GM19035 (cell line): Measurements from ENCODE around the gene DNAJA2.
"Not testable (repeated sequence)": the region's sequence is repeated elsewhere in the genome, so short reads cannot be mapped to it uniquely, and the experiment has no call there.

Source experiments
- ATAC-seq: cut with Tn5 transposase; IDR thresholded peaks from one replicate; pipeline ENCODE4 v1.9.1; 2021; ENCODE audit not compliant: unreplicated experiment

Gene DNAJA2

DNA sequence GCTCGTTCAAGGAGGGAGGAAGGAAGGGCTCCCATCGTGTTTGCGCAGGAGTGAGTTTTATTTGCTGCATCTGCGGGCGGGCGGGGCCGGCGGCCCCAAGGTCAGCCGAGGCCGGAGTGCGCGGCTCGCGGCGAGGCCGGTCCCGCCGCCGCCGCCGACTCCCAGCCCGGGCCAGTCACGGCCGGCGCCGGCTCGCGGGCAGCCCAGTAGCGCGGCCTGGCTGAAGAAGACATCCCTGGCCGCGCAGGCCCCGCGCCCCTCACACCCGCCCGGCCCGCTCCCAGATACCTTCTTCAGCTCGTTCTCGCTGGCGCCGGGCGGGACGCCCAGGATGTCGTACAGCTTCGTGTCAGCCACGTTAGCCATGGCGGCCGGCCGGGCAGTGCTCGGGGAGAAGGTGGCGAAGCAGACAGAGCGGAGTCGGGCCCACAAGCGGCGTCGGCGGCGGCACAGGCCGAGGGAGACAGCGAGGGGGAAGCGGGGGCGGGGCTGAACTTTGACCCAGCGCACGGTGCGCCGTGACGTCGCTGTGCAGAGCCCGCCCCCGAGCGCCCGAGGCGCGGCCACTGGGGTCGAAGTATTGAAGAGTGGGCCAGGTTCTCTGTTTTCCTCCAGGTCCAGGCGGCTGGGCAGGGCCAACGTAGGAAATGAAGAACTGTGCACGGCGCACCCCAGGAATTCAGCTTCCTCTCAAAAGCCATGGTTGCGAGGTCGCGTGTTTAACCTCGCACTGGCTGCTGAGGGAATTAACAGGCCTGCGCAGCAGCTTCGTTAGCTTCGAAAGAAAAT lies at the start of gene DNAJA2:
Gene DNAJA2 (minus strand): TSS at position 468 of the 789 bp plus-strand sequence. CDS start 102 bp downstream, at position 366.
- ATAC-seq = peak; percentile 87

DNA sequence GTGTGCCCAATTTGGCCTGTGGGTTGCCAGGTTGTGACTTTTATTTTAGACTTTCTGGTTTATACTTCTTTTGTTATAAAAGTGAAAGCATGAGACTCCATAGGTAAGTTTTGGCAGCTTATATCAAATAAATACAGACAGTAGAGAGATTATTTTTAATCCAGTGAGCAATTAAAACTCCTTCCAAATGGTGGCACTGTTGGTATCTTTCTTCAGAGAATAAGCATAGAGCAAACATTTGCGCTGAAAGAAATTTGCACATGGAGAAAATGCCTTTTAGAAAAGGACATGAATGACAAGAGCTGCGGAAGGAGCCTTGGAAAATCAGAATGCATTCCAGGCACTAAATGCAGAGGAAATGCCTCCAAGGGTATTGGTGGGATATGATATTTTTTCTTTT lies 46.1 kb upstream of the DNAJA2 start:
- no peak for ATAC-seq

DNA sequence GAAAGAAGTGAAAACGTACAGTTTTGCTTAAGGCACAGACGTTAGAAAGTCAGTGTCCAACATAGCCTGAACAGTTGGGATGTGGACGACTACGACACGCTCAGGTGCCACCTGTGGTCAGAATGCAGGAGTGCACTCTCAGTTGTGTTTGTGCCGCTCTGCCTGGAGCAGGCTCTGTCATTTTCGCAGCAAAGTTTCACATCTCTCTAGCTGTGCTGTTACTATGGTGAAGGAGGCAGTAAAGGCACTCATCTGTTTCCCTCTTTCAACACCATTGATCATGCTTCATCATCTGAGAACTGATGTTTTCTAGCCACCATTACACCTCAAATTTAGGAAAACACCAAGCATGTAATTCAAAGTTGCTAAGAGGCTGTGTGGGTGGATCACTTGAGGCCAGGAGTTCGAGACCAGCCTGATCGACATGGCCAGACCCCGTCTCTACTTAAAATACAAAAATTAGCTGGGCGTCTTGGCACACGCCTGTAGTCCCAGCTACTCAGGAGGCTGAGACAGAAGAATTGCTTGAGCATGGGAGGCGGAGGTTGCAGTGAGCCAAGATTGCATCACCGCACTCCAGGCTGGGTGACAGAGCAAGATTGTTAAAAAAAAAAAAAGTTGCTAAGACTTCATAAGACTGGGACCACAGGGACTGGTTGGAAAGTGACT lies 44.9 kb upstream of the DNAJA2 start:
- peak; percentile 99 for ATAC-seq

DNA sequence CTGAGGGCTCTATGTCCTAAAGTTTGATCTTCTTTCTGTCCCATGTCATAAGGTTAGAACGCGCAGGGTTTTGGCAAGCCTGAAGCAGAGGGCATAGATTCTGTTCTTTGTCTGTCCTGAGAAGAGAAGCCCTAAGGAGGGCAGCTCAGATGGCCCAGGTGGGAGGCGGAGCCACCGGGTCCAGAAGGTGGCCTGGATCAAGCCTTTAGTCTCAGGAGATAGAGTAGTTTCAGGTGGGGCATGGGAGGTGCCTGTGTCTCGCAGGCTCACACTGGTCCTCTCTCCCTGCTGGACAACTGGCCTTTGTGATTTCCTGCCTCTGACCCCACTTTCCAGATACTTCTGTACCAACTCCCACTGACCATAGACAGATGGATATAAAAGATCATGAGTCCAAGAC lies 44.2 kb upstream of the DNAJA2 start:
- ATAC-seq = no peak

DNA sequence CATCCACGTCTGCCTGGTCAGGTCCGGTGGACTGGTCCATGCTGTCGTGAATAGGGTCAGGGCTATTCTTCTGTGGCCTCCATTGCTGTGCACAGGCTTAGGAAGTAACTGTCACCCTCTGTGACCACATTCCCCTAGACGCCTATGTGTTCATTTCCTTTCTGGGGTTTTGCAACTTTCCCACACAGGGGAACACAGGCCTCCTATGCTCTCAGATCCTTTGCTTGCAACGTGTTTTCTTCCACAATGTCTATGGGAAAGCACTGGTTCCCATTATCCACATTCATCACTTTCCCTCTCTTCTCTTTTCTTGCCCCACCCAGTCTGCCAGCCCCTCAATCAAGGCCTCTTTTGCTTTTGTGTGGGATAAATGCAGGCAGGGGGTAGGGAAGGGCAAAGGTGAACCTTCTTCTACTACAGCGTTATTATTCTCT lies 43.2 kb upstream of the DNAJA2 start:
- peak; percentile 42 for ATAC-seq

GRCh38 chr16:47013910-47014309 lies 40.4 kb upstream of the DNAJA2 start:
- no peak for ATAC-seq

DNA sequence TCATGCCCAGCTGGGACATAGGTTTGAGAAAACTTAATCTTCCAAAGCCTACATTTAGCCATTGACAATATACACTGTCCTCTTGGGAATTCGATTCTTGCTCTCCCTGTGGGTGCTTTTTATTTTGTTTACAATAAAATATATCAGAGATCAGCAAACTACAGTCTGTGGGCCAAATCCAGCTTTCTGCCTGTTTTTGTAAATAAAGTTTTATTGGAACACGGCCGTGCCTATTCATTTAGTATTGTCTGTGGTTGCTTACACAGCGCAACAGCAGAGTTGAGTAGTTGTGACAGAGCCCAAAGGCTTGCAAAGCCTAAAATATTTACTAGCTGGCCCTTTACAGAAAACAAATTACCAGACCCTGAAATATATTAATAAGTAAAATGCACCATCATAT lies 39.7 kb upstream of the DNAJA2 start:
- ATAC-seq = no peak

GRCh38 chr16:47010812-47011211 lies 37.3 kb upstream of the DNAJA2 start:
- not testable (repeated sequence) for ATAC-seq

DNA sequence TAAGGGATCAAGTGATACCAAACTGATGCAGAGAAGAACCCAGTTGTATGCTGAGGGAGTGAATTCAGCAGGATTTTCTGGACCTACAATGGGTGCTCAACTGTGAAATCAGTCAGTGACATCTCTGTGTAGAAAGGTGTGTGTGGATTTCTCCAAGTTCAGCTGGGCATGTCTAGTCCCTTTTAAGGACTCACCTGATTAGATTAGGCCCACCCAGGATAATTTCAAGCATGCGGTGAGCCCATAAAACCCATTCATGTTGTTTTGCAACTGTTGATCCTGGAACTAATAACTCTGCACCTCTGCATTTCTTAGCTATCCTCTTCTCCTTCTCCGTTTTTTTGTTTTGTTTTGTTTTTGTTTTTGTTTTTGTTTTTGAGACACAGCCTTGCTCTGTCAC lies 35.1 kb upstream of the DNAJA2 start:
- no peak for ATAC-seq

DNA sequence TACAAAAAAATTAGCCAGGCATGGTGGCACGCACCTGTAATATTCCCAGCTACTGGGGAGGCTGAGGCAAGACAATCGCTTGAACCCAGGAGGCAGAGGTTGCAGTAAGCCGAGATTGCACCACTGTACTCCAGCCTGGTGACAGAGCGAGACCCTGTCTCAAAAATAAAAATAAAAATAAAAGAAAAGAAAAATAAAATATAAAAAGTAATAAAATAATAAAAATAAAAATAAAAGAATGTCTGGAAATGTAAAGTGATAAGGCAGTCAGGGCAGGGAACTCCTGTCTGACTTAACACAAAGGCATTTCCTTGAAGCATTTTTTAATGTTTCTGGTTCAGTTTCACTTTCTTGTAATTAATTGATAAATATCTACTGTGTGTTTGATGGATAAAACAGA lies 34.7 kb upstream of the DNAJA2 start:
- ATAC-seq = no peak

- no peak for ATAC-seq
These were observed 31.2 kb upstream of the DNAJA2 start for GRCh38 chr16:47004652-47005051.

GRCh38 chr16:47000066-47000465 lies 26.6 kb upstream of the DNAJA2 start:
- not testable (repeated sequence) for ATAC-seq

DNA sequence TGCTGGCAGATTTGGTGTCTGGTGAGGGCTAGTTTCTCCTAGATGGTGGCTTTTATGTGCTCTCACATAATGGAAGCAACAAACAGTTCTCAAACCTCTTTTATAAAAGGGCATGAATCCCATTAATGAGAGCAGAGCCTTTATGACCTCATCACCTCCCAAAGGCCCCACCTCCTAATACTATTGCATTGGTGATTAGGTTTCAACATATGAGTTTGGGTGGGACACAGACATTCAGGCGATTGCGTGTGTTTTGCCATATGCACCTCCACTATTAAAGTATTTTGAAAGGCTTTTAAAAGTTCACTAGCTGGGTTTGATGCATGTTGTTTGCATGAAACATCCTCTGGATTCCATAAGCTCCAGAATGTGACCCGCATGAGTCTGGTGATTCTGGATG lies 24.4 kb upstream of the DNAJA2 start:
- no peak for ATAC-seq

DNA sequence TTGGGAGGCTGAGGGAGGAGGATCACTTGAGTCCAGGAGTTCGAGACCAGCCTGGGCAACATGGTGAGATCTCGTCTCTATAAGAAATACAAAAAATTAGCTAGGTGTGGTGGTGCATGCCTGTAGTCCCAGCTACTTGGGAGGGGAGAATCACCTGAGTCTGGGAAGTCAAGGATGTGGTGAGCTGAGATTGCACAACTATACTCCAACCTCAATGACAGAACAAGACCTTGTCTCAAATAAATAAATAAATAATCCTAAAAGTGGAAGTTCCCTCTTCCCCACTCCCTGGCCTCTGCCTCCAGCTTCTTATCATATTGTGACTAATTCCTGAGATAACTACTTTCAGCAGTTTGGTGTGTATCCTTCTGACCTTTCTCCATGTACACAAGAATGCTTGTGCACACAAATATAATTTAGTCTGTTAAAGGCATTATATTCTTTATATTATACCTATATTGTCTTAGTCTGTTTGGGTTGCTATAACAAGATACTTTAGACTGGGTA lies 23.5 kb upstream of the DNAJA2 start:
- ATAC-seq = no peak

- no peak for ATAC-seq
These were observed 22.9 kb upstream of the DNAJA2 start for GRCh38 chr16:46996391-46996790.

DNA sequence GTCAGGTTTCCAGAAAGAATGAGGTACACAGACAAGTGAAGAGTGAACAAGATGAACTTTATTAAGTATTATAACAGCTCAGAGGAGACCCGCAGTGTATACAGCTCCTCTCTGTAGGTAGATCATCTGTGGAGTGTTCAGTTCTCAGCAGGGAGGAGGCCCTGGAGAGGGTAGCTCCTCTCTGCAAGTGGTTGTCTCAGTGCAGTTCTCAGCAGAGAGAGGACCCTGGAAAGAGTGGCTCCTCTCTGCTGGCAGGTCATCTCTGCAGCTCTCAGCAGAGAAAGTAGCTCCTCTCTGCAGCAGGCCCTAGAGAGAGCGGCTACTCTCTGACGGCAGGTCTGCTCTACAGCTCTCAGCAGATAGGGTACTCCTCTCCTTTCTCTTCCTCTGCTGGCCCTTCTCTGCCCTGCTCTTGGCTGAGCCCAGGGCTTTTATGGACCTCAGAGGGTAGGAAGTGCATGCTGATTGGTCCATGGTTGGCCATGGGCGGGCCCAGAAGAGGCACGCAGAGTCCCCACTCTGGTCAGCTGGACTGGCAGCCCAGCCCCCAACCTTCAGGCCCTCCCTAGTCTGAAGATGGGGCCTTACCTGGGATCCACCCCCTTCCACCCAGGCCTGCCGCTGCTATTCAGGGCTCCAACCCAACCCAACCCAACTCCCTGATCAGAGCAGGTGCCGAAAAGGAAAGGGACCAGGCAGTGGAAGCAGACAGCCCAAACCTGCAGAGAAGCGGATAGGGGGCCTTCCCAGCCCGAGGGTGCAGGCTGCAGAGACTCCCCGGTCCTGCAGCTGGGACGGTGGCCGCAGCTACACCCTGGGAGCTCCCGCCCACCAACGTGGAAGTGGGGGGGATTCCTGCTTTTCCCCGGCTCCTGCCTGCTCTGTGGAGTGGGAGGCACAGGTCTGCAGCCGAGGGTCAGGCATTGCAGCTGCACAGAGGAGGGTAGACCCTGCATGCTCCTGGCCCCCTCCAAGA lies 18.5 kb upstream of the DNAJA2 start:
- ATAC-seq = no peak

GRCh38 chr16:46986896-46987295 lies 13.4 kb upstream of the DNAJA2 start:
- ATAC-seq = no peak

DNA sequence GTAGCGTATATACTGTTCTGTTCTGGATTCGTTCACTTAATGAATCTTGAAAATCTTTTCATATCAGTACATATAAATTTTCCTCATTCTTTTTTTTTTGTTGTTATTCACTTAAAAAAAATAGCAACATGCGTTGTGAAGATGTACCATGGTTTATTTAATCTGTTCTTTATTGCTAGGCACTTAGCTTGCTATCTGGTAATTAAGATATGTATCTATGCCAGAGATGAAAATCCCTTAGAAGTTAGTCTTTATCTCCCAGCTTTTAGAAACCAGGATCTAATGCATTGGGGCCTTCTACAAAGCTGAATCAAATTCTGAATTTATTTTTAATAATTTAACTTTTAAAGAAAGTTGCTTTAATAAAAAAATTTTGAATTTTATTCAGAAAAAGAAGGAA lies 13.0 kb upstream of the DNAJA2 start:
- no peak for ATAC-seq

DNA sequence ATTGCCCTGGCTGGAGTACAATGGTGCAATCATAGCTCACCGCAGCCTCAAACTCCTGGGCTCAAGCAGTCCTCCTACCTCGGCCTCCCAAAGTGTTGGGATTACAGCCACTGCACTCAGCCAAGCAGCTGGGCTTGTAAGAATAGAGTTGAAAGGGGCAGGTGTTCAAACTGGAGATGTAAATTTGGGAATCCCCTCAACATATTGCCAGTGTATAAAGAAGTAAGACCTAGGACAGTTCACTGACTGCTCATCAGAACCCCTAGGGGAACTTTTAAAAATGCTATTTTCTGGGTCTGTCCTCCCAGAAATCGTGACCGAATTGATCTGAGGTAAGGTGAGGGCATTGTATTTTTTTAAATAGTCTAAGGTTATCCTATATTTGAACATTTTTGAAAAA lies 8.9 kb upstream of the DNAJA2 start:
- ATAC-seq = no peak

DNA sequence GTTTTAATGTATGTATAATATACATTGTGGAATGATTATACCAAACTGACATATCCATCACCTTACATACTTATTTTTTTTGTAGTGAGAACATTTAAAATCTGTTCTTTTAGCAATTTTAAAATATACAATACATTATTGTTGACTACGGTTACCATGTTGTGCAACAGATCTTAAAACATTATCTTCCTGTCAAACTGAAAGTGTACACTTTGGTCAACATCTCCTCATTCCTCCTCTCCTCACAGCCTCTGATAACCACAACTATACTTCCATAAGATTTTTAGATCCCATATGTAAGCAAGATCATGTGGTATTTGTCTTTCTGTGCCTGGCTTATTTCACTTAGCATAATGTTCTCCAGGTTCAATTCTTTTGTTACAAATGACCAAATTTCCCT lies 7.5 kb upstream of the DNAJA2 start:
- no peak for ATAC-seq

DNA sequence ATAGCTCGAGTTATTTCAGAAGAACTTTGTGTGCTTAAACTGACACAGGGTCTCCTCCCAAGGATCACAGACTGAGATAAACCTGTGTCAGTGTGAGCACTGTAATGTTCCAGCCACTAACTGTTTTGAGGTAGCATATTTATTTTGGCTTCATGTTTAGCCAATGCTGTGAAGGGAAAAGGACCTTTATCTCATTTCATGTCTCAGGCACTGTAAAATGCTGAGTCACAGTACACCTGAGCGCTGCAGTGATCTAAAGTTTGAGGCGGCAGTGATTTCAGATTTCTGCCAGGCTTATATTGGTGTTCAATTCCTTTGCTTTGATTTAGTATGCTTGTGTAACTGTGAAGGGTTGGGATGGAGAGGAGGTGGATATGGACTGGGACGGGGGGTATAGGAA lies 3.1 kb upstream of the DNAJA2 start:
- ATAC-seq = no peak
